Endothelial cell of umbilical vein (primary cell): ENCODE measurements around the gene RTN1. TPM values are rescaled to one million over a fixed set of nuclear protein-coding genes. Genes with fewer than 3 reads are reported as not detected.

Experiments used
- BruUV-seq: library from RNA; stranded (reverse); fragments of 400-500 nt; replicated peaks from 2 replicates; lab custom pipeline; 2021; lab: Mats Ljungman, UMichigan
- CTCF ChIA-PET: fragments of 300-600, 350-600 bp; sonication (Branson Sonifier 250); formaldehyde crosslinking; loops from one replicate; lab custom pipeline; 2021; ENCODE audit warnings: antibody characterized with exemption, inconsistent platforms; lab: Charles Lee
- POLR2A ChIA-PET: fragments of 300-600, 350-600 bp; sonication (Branson Sonifier 250); formaldehyde crosslinking; loops from one replicate; lab custom pipeline; 2021; ENCODE audit warnings: antibody characterized with exemption, inconsistent platforms; lab: Charles Lee
- DNase-seq: peaks from one replicate; pipeline ENCODE4 v3.0.0-alpha.2; 2011; ENCODE audit warnings: low read depth, low spot score
- FAIRE-seq: peaks from 2 replicates; lab custom pipeline; 2011; peaks lifted over from hg19 to GRCh38; lab: Jason Lieb, UNC
- H2AFZ ChIP-seq: 2 replicates; pipeline ENCODE4 v1.6.0; 2012; ENCODE audit warnings: low read depth, low read length, control low read depth, inconsistent platforms
- H3K27ac ChIP-seq: 2 replicates; pipeline ENCODE4 v1.5.1; 2011; ENCODE audit warnings: low read depth, mild to moderate bottlenecking, control low read depth, low read length, moderate library complexity; ENCODE audit not compliant: insufficient read depth
- H3K27me3 ChIP-seq, 2 experiments: 2 replicates each; pipeline versions ENCODE4 v1.6.0 to v1.6.1; 2011; ENCODE audit warnings: low read length in 2 of 2, mixed read lengths in 1 of 2; ENCODE audit not compliant: control insufficient read depth in 2 of 2, insufficient read depth in 2 of 2
- H3K36me3 ChIP-seq, 2 experiments: 2 replicates in 1 of 2; 3 replicates in 1 of 2; pipeline ENCODE4 v1.5.1; 2011; ENCODE audit warnings: low read length in 2 of 2, mild to moderate bottlenecking in 1 of 2, moderate library complexity in 1 of 2; ENCODE audit not compliant: control insufficient read depth in 2 of 2, insufficient read depth in 2 of 2; ENCODE audit errors: extremely low read depth in 1 of 2
- H3K4me1 ChIP-seq: 3 replicates; pipeline ENCODE4 v1.5.1; 2011; ENCODE audit warnings: mild to moderate bottlenecking, low read length; ENCODE audit not compliant: control insufficient read depth, insufficient read depth; ENCODE audit errors: extremely low read depth
- H3K4me2 ChIP-seq: 2 replicates; pipeline ENCODE4 v1.6.1; 2011; ENCODE audit warnings: low read length, control low read depth, mixed read lengths; ENCODE audit not compliant: insufficient read depth
- H3K4me3 ChIP-seq, 3 experiments: fragments of 200-600 bp in 1 of 3; sonication (generic), shearing (Covaris generic) in 1 of 3; replicated peaks in 1 of 3; 2 replicates each; pipeline ENCODE4 v1.5.1; 2011 to 2016; ENCODE audit warnings: control low read depth in 3 of 3, low read length in 3 of 3, mild to moderate bottlenecking in 2 of 3, inconsistent platforms in 1 of 3, low read depth in 1 of 3, moderate library complexity in 1 of 3; ENCODE audit not compliant: insufficient read depth in 1 of 3
- H3K79me2 ChIP-seq: 2 replicates; pipeline ENCODE4 v1.6.0; 2012; ENCODE audit warnings: low read length, inconsistent platforms; ENCODE audit not compliant: control insufficient read depth, insufficient read depth
- H3K9ac ChIP-seq: replicated peaks from 2 replicates; pipeline ENCODE3; 2011; ENCODE audit warnings: low read length, control low read depth; ENCODE audit not compliant: insufficient read depth; ENCODE audit errors: extremely low read depth
- H3K9me1 ChIP-seq: replicated peaks from 3 replicates; pipeline ENCODE4 v1.6.0; 2011; ENCODE audit warnings: mild to moderate bottlenecking, low read length; ENCODE audit not compliant: control insufficient read depth, insufficient read depth; ENCODE audit errors: extremely low read depth
- H3K9me3 ChIP-seq: replicated peaks from 2 replicates; pipeline ENCODE4 v1.5.1; 2012; ENCODE audit warnings: low read length, inconsistent platforms; ENCODE audit not compliant: control insufficient read depth, insufficient read depth
- H4K20me1 ChIP-seq: replicated peaks from 2 replicates; pipeline ENCODE3; 2011; ENCODE audit warnings: mild to moderate bottlenecking, low read length; ENCODE audit not compliant: control insufficient read depth, insufficient read depth; ENCODE audit errors: extremely low read depth
- CTCF ChIP-seq, 2 donors: IDR thresholded peaks; 1 replicate in 1 of 2; 2 replicates in 1 of 2; pipeline ENCODE4 v1.5.1; 2011; ENCODE audit warnings: low read length in 2 of 2, mild to moderate bottlenecking in 2 of 2, moderate library complexity in 2 of 2, control low read depth in 1 of 2, inconsistent platforms in 1 of 2, low read depth in 1 of 2; ENCODE audit not compliant: insufficient read depth in 1 of 2; ENCODE audit errors: extremely low read depth in 1 of 2
- EZH2 ChIP-seq: IDR thresholded peaks from 2 replicates; pipeline ENCODE4 v1.6.1; 2012; ENCODE audit warnings: borderline replicate concordance, low read depth, mild to moderate bottlenecking, moderate library complexity, low read length, inconsistent platforms; ENCODE audit not compliant: severe bottlenecking
- FOS ChIP-seq: IDR thresholded peaks from 2 replicates; pipeline ENCODE4 v1.6.1; 2011; ENCODE audit warnings: mild to moderate bottlenecking, low read length, moderate library complexity, borderline replicate concordance; ENCODE audit not compliant: insufficient read depth
- GATA2 ChIP-seq: IDR thresholded peaks from 2 replicates; pipeline ENCODE4 v1.7.0; 2011; ENCODE audit warnings: low read depth, mild to moderate bottlenecking, moderate library complexity, mixed read lengths, low read length; ENCODE audit not compliant: insufficient read length, insufficient read depth
- JUN ChIP-seq: IDR thresholded peaks from 2 replicates; pipeline ENCODE4 v1.6.1; 2011; ENCODE audit warnings: borderline replicate concordance, low read depth; ENCODE audit not compliant: insufficient read length, insufficient read depth
- MYC ChIP-seq: IDR thresholded peaks from one replicate; pipeline ENCODE4 v1.6.1; 2011; ENCODE audit warnings: mild to moderate bottlenecking, low read depth, low read length
- POLR2A ChIP-seq: IDR thresholded peaks from 2 replicates; pipeline ENCODE4 v1.6.1; 2012; ENCODE audit warnings: low read depth, mild to moderate bottlenecking, control low read depth, low read length
- POLR2AphosphoS5 ChIP-seq: IDR thresholded peaks from 2 replicates; pipeline ENCODE4 v1.6.1; 2012; ENCODE audit warnings: low read depth, mild to moderate bottlenecking, control low read depth, low read length, moderate library complexity; ENCODE audit not compliant: insufficient read depth
- dilution Hi-C: fragments of 300-500 bp; cut with MboI; formaldehyde crosslinking; loops from one replicate; pipeline ENCODE4 v1.15.0; 2019; ENCODE audit warnings: low sequenced_read_pairs; ENCODE audit not compliant: extremely low pct_ligation_motif_present
- intact Hi-C: fragments of 100-400 bp; cut with micrococcal nuclease; formaldehyde crosslinking; loops from one replicate; pipeline ENCODE4 v1.10.0; 2022
- polyA plus RNA-seq, 4 experiments: library from polyadenylated mRNA; depleted of rRNA in 3 of 4; stranded (reverse) in 3 of 4; unstranded in 1 of 4; fragments of >200 nt; gene quantifications; 2 replicates each; pipeline versions ENCODE4 v1.2.1 to v1.2.3, GENCODE V29; 2011 to 2012; ENCODE audit warnings: missing spikeins in 1 of 4
- total RNA-seq: library from RNA; stranded (reverse); gene quantifications from 2 replicates; pipeline ENCODE4 v1.2.3, GENCODE V29; 2021

The RTN1 gene
- total and polyA plus RNA-seq, 2 donors (not counting 3 experiments of a cell fraction or from before 2014, with no cell fraction given), result 0.10 to 0.29 TPM

- POLR2A ChIA-PET, result no interaction called here
- H3K36me3 ChIP-seq, result no peaks in the 10 kb centered on the region
- TF ChIP-seq POLR2AphosphoS5 (no peak), FOS (no peak), GATA2 (no peak), MYC (no peak)
- intact Hi-C loops (no loop called here), dilution Hi-C loops (no loop called here)
- no TSS peak for BruUV-seq
- no peak overlapping the region for H2AFZ ChIP-seq
- H3K4me1 ChIP-seq, result no peaks in the 10 kb centered on the region
- no peaks in the 10 kb centered on the region for H4K20me1 ChIP-seq
- H3K9me3 ChIP-seq, result no peaks in the 10 kb centered on the region
- no peak overlapping the region for H3K9ac ChIP-seq
- no peak overlapping the region for H3K4me3 ChIP-seq
- H3K4me2 ChIP-seq, result no peak overlapping the region
- CTCF ChIA-PET, result interaction anchor here (1.3 kb wide), 1 partner anchor 9 kb away, joined by 4 read pairs; no protein-coding TSS in a partner anchor
- no peaks in the 10 kb centered on the region for H3K79me2 ChIP-seq
- H3K9me1 ChIP-seq, result no peaks in the 10 kb centered on the region
- DNase-seq (no peak), FAIRE-seq (no peak)
- peaks cover 0 to 3% of the 10 kb centered on the region in 2 experiments for H3K27me3 ChIP-seq
- no peak overlapping the region for H3K27ac ChIP-seq
These were observed 275.5 kb downstream of the RTN1 start for GRCh38 chr14:59595071-59595470.

GRCh38 chr14:59591641-59592370 is 278.8 kb downstream of the RTN1 start:
- H3K9ac ChIP-seq, result no peak overlapping the region
- peaks cover 4 to 11% of the 10 kb centered on the region in 2 experiments for H3K27me3 ChIP-seq
- no peaks in the 10 kb centered on the region for H3K36me3 ChIP-seq
- BruUV-seq, result no TSS peak
- DNase-seq (no peak), FAIRE-seq (no peak)
- no peaks in the 10 kb centered on the region for H3K9me3 ChIP-seq
- ChIA-PET POLR2A (no interaction called here), CTCF (interaction anchor here (0.8 kb wide), 1 partner anchor 306 kb away, joined by 3 read pairs; no protein-coding TSS in a partner anchor)
- H3K4me1 ChIP-seq, result no peaks in the 10 kb centered on the region
- intact Hi-C loops (no loop called here), dilution Hi-C loops (no loop called here)
- no peak overlapping the region for H3K4me2 ChIP-seq
- H3K79me2 ChIP-seq, result no peaks in the 10 kb centered on the region
- H4K20me1 ChIP-seq, result no peaks in the 10 kb centered on the region
- no peak overlapping the region for H3K27ac ChIP-seq
- H3K9me1 ChIP-seq, result no peaks in the 10 kb centered on the region
- no peak overlapping the region for H3K4me3 ChIP-seq
- no peak overlapping the region for H2AFZ ChIP-seq
- TF ChIP-seq FOS (no peak), POLR2A (no peak), CTCF (IDR thresholded peaks at IDR 0.05; ENCODE audit: extremely low read depth in 1 of 2, insufficient read depth in 1 of 2, low read depth in 1 of 2, low read length in 2 of 2) (no peak), EZH2 (no peak), MYC (no peak), JUN (no peak), GATA2 (no peak)
